ENCODE measurements around the gene GIGYF2.

GIGYF2 gene

DNA sequence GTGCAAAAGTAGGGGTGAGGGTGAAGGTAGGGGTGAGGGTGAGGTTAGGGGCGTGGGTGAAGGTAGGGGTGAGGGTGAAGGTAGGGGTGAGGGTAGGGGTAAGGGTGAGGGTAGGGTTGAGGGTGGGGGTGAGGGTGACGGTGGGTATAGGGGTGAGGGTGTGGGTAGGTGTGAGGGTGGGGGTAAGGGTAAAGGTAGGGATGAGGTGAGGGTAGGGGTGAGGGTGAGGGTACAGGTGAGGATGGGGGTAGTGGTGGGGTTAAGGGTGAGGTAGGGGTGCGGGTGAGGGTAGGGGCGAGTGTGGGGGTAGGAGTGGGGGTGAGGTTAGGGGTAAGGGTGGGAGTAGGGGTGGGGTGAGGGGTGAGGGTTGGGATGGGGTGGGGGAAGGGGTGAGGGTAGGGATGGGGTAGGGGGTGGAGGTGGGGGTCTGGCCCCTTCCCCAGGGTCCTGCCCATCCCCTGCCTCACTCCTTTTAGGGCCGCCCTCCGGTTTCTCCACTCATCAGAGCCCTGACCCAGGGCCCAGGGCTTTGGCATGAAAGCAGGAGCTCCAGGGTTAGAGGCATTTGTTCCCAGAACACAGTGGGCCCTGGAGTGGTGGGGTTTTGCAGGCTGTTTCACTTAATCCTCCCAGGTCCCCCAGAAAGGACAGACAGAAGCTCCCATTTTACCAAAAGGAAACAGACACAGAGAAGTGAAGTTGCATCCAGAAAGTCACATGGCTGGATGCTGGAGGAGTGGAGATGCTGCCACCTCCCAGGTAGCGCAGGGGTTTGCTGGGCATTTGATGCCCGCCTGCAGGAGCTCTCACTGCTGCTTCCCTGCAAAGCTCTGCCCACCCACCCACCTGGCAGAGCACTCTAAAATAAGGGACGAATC lies 199.8 kb downstream of the GIGYF2 start:
- TF ChIP-seq CTCF (IDR thresholded peaks at IDR 0.05; ENCODE audit: low read depth, low read length) = no peak
- in situ Hi-C loops (cut with HindIII; ENCODE audit: low sequenced_read_pairs) = no loop called here
- H3K4me3 ChIP-seq (ENCODE audit: low read depth, low read length) = no peak overlapping the region
- no peak for DNase-seq (ENCODE audit: low read depth, low spot score)

- DNase-seq (ENCODE audit: low read depth, low spot score) = no peak
- in situ Hi-C loops (cut with HindIII; ENCODE audit: low sequenced_read_pairs) = no loop called here
- no peak for TF ChIP-seq CTCF (IDR thresholded peaks at IDR 0.05; ENCODE audit: low read depth, low read length)
- no peak overlapping the region for H3K4me3 ChIP-seq (ENCODE audit: low read depth, low read length)
These were observed 200.7 kb downstream of the GIGYF2 start for GRCh38 chr2:232897598-232898408.

DNA sequence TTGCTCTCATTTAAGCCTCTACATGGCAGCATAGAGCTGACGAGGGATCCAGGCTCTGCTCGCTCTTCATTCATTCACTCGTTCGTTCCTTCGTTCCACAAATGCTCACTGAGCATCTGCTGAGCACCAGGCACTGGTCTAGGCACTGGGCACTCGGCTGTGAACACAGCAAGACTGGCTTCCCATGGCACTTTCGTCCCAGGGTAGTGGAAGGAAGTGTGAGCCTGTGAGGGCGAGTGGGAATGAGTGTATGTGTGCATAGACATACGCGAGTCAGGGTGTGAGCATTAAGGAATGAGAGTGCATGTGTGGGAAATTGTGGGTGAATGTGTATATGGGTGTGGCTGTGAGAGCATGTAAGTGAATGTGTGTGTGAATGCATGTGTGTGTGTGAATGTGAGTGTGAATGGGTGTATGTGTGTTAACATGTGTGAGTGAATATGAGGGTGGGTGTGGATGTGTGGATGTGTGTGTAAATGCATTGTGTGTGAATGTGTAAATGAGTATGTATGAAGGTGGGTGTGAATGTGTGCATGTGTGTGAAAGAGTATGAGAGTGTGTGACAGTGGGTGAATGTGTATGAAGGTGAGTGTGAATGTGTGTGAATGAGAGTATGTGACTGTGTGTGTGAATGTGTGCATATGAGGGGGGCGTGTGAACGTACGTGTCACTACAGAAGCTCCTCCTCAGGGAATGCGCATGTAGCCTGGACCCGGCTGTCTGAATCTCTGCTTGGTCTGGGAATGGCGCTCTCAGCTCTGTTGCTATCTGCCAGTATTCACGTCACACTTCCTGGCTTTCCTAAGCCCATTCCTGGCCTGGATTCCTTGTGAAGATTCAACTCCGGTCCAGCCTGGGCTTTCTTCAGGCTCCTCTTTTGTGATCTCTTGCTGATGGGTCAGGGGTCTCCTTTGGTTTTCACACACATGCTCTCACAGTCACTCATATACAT lies 201.7 kb downstream of the GIGYF2 start:
- in situ Hi-C loops (cut with HindIII; ENCODE audit: low sequenced_read_pairs) = no loop called here
- H3K4me3 ChIP-seq (ENCODE audit: low read depth, low read length) = no peak overlapping the region
- peak; percentile 37 for DNase-seq (ENCODE audit: low read depth, low spot score)
- TF ChIP-seq CTCF (IDR thresholded peaks at IDR 0.05; ENCODE audit: low read depth, low read length) = no peak

DNA sequence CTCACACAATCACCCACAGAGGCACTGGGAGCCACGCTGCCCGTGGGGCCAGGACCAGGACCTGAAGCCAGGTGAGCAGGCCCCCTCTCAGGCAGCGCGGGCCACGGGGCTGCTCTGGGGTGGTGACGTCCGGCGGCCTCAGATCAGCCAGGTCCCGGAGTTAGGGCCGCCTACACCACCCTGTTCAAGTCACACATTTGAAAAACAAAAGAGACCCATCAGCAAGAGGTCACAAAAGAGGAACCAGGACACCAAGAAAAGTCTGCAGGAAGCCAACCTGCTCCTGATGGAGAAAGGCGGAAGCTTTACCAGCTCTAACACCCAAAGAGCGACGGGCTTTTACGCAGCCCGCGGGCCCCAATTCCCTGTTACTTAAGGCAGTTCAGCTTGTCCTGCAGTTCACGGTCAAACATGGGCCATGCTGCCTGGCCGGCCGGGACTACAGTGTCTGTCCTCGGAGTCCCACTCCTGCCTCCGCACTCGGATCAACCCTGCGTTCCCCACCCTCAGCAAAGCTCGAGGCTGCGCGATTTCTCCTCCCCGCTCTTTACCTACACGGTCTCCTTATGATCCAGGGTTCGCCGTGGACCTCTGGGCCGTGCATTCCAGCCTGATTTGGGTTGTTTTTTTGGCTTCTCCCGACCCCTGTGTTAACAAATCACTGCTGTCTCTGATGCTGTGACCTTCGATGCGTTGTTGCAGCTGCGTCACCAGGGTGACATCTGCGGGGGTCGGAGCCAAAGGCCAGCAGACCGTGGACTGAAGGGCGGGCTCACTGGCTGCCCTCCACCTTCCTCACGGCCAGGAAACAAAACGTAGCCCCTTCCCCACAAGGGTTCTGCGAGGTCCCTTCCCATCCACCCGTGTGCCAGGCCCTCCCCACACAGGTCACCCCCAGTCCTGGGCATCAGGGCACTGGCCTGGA lies 203.9 kb downstream of the GIGYF2 start:
- in situ Hi-C loops (cut with HindIII; ENCODE audit: low sequenced_read_pairs) = no loop called here
- no peak overlapping the region for H3K4me3 ChIP-seq (ENCODE audit: low read depth, low read length)
- DNase-seq (ENCODE audit: low read depth, low spot score) = no peak
- TF ChIP-seq CTCF (IDR thresholded peaks at IDR 0.05; ENCODE audit: low read depth, low read length) = no peak

DNA sequence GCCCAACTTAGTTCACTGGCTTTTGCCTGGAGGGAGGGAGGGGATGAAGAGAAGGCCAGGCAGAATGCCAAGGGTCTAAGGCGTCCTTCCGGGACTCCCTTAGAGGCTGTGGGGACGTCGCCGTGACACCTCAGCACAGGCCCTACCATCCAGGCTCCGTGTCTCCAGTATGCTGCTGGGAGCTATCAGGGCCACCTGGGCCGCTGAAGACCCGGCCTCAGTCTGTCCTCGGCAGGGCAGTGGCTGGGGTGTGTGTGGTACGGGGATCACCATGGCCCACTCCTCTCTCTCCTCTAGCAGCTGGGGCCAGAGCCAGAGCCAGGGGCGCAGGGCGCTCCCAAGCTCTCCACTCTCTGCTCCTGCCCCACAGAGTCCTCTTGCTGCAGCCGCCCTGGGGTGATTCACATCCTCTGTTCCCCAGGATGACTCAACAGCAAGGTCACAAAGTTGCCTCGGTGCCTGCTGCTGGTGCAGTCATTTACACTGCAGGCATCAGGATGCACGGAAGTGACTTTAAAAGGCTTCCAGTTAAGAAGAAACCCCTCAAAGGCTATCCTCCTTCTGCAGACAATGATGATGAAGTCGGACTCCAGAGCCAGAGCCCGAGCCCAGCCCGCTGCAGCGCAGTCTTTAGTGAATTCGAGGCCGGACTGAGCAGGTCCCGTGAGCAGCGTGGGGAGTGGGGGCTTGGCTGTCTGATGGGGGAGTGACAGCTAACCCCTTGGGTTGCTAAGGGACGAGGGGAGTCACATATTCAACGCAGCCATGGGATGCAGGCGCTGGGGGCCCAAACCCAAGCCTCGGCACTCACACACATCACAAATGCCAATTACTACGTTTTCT lies 204.8 kb downstream of the GIGYF2 start:
- no peak for TF ChIP-seq CTCF (IDR thresholded peaks at IDR 0.05; ENCODE audit: low read depth, low read length)
- H3K4me3 ChIP-seq (ENCODE audit: low read depth, low read length) = no peak overlapping the region
- in situ Hi-C loops (cut with HindIII; ENCODE audit: low sequenced_read_pairs) = no loop called here
- peak; percentile 91 for DNase-seq (ENCODE audit: low read depth, low spot score)
